NCI-H1436 (cell line): ENCODE measurements around the gene INHBB.

Experiments used
- DNase-seq: peaks from one replicate; lab custom pipeline; 2025; lab: John Stamatoyannopoulos, UW

The INHBB gene

DNA sequence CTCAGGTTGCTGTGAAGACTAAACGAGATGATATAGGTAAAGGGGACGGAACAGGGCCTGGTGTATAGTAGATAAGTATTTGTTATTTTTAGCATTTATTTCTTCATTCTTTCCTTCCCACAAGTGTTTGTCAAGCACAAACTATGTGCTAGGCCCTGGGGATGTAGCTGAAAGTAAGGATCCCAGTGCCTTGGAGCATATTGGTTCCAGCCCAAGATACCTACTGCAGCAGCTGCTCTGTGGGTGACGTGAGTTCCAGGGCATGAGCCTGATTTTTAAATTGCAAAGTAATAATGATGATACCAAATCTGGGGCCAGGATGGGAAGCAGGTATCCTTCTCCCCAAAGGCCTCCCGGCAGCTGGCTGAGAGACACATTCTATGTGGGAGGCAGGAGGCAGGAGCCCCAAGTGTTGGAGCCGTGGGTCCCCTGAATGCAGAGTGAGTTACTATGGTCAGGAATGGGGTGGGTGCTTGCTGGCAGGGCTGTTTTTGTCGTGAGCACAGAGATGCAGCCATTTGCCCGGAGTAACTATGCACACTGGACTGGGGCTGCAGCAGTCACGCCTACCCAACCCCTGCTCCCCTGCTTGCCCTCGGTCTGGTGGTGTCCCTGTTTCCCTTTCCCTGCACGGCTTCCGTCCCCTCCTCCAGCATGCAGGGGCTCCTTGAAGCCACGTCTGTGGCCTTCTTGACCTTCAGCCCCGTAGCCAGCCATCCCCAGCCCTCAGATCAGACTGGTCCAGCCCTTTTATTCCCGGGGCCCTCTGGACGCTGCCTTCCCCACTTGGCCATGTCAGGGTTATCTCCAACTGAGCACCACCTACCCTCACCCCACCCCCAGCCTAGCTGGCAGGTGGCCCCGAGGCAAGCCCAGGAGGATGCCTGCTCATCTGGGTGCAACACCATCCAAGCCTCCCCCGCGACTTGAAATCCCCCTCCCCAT lies 52.4 kb downstream of the INHBB start:
- DNase-seq: no peak

DNA sequence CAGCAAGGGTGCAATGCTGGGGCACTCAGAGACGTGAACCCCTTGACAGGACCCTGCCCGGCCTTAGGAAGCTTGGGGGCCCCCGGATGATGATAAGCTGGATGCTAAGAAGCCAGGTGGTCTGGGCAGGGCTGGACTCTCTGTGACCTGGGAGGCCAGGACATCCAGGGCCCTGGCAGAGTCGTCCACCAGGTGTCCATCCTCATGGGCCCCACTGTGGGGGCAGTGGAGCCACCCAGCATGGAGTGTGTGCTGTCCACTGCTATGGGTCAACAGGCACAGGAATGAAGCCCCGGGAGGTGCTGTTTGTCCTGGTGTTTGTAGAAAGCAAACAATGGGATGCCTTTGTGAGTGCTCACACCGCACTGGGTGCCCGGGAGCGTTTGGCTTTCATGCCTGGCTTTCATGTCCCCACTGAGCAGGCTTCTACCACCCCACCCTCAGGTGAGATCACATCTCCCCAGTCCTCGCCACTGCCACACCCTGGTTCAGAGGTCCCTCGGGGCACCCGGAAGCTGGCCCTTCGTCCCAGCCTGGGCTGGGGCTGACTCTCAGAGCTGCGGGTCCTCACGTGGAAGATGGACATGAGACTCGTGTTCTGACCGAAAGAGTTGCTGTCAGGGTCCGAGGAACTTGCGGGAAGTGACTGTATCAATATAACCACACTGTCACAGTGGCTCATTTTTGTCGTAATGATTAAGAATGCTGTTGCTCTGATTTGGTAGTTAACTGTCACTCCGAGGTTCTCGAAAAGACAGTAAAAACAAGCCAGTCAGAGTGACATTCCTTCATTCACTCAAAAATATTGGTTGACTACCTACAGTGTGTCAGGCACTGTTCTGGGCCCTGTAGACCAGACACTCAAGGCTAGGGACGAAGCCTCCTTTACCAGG lies 53.3 kb downstream of the INHBB start:
- DNase-seq: no peak

- no peak for DNase-seq
Observed at GRCh38 chr2:120399889-120400240, 53.9 kb downstream of the INHBB start.

GRCh38 chr2:120400551-120400950 lies 54.6 kb downstream of the INHBB start:
- no peak for DNase-seq
